ENCODE data around the gene GORASP2. TPM values are rescaled to one million over a fixed set of nuclear protein-coding genes. Genes with fewer than 3 reads are reported as not detected.

GORASP2 gene
- polyA plus RNA-seq, 3 donors: 34.5 to 51.2 (median 46.5) TPM

DNA sequence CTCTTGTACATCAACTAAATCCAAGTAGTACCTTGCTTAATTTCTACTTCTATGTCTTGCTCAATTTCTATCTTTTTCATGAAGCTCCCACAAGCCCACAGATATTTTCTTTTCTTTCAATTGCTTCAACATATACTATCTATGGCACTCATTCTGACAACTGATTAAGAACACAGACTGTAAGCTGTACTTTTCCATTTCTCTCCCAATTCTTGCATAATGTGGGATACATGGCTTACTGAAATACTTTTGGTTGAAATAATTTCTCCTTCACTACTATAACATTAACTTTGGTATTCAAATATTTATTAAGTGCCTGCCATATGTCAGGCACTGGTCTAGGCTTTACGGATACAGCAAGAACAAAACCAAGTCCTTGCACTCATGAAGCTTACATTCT lies 84.8 kb downstream of the GORASP2 start:
- no peak overlapping the region for H3K4me3 Mint-ChIP-seq

DNA sequence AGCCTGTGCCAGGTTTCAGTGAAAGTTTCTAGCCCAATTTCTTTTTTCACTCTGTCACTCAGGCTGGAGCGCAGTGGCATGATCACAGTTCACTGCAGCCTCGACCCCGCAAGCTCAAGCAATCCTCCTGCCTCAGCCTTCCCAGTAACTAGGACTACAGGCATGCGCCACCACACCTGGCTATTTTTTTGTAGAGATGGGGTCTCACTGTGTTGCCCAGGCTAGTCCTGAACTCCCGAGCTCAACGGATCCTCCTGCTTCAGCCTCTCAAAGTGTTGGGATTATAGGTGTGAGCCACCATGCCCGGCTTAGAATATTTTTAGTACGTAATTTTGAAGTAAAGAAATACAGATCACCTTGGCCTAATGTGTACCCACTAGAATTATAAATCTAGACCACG lies 87.1 kb downstream of the GORASP2 start:
- no peaks in the 10 kb centered on the region for H3K9me3 Mint-ChIP-seq
- Histone ChIP-seq H3K27ac (ENCODE audit: low read depth in 1 of 2, low read length in 2 of 2) (no peak overlapping the region), H3K4me1 (ENCODE audit: control insufficient read depth in 1 of 2, insufficient read depth in 2 of 2, low read length in 2 of 2) (no peaks in the 10 kb centered on the region), H3K79me2 (ENCODE audit: insufficient read depth, low read length) (no peaks in the 10 kb centered on the region), H3K9me3 (replicated peaks in 1 of 2; ENCODE audit: control insufficient read depth in 1 of 2, insufficient read depth in 1 of 2, low read length in 2 of 2) (no peaks in the 10 kb centered on the region), H3K9ac (ENCODE audit: insufficient read depth, low read length, poor library complexity, severe bottlenecking) (no peak overlapping the region), H3K4me3 (replicated peaks in 1 of 3; ENCODE audit: low read depth in 2 of 3, low read length in 3 of 3) (no peak overlapping the region), H2AFZ (ENCODE audit: insufficient read depth, low read depth, low read length, poor library complexity, severe bottlenecking) (no peak overlapping the region), H3K36me3 (replicated peaks in 1 of 2; ENCODE audit: control insufficient read depth in 1 of 2, insufficient read depth in 2 of 2, low read length in 2 of 2) (peaks cover 42 to 64% of the 10 kb centered on the region in 2 donors), H3K27me3 (ENCODE audit: control insufficient read depth in 2 of 2, insufficient read depth in 2 of 2, low read length in 2 of 2) (no peaks in the 10 kb centered on the region), H4K20me1 (ENCODE audit: insufficient read depth, low read length) (no peaks in the 10 kb centered on the region), H3K4me2 (replicated peaks; ENCODE audit: extremely low read depth, low read length, poor library complexity, severe bottlenecking) (no peak overlapping the region)
- H3K27ac Mint-ChIP-seq: peak overlapping the region in 1 of 7 donors; percentile 50
- no peaks in the 10 kb centered on the region for H3K27me3 Mint-ChIP-seq (ENCODE audit: low read depth in 3 of 3)
- TF ChIP-seq, protein P1, sequence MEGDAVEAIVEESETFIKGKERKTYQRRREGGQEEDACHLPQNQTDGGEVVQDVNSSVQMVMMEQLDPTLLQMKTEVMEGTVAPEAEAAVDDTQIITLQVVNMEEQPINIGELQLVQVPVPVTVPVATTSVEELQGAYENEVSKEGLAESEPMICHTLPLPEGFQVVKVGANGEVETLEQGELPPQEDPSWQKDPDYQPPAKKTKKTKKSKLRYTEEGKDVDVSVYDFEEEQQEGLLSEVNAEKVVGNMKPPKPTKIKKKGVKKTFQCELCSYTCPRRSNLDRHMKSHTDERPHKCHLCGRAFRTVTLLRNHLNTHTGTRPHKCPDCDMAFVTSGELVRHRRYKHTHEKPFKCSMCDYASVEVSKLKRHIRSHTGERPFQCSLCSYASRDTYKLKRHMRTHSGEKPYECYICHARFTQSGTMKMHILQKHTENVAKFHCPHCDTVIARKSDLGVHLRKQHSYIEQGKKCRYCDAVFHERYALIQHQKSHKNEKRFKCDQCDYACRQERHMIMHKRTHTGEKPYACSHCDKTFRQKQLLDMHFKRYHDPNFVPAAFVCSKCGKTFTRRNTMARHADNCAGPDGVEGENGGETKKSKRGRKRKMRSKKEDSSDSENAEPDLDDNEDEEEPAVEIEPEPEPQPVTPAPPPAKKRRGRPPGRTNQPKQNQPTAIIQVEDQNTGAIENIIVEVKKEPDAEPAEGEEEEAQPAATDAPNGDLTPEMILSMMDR (IDR thresholded peaks at IDR 0.05): no peak
- intact Hi-C loops (cut with micrococcal nuclease): no loop called here
- H3K36me3 Mint-ChIP-seq: peaks cover 31 to 61% of the 10 kb centered on the region in 2 donors
- WGBS (ENCODE audit: insufficient coverage): 100% methylated on average over 2 of the region's 9 CpGs
- H3K4me1 Mint-ChIP-seq: no peaks in the 10 kb centered on the region
- H3K4me3 Mint-ChIP-seq: no peak overlapping the region
- DNase-seq: no peak

More for the DNA sequence above, 84.8 kb downstream of the GORASP2 start:
- H3K4me1 ChIP-seq (ENCODE audit: control insufficient read depth in 1 of 2, insufficient read depth in 2 of 2, low read length in 2 of 2): no peaks in the 10 kb centered on the region
- H3K27me3 ChIP-seq (ENCODE audit: control insufficient read depth in 2 of 2, insufficient read depth in 2 of 2, low read length in 2 of 2): no peaks in the 10 kb centered on the region
- H3K79me2 ChIP-seq (ENCODE audit: insufficient read depth, low read length): no peaks in the 10 kb centered on the region
- H3K9me3 ChIP-seq (replicated peaks in 1 of 2; ENCODE audit: control insufficient read depth in 1 of 2, insufficient read depth in 1 of 2, low read length in 2 of 2): no peaks in the 10 kb centered on the region
- no peak overlapping the region for H3K27ac Mint-ChIP-seq
- WGBS (ENCODE audit: insufficient coverage): no CpG with 5 or more reads among the region's 1 CpG
- TF ChIP-seq, protein P1 (IDR thresholded peaks at IDR 0.05): no peak
- H3K27ac ChIP-seq (ENCODE audit: low read depth in 1 of 2, low read length in 2 of 2): no peak overlapping the region
- no peak overlapping the region for H3K4me3 ChIP-seq (replicated peaks in 1 of 3; ENCODE audit: low read depth in 2 of 3, low read length in 3 of 3)
- H2AFZ ChIP-seq (ENCODE audit: insufficient read depth, low read depth, low read length, poor library complexity, severe bottlenecking): no peak overlapping the region
- H4K20me1 ChIP-seq (ENCODE audit: insufficient read depth, low read length): no peaks in the 10 kb centered on the region
- DNase-seq: no peak
- H3K9ac ChIP-seq (ENCODE audit: insufficient read depth, low read length, poor library complexity, severe bottlenecking): no peak overlapping the region
- no peaks in the 10 kb centered on the region for H3K4me1 Mint-ChIP-seq
- H3K4me2 ChIP-seq (replicated peaks; ENCODE audit: extremely low read depth, low read length, poor library complexity, severe bottlenecking): no peak overlapping the region
- H3K9me3 Mint-ChIP-seq: no peaks in the 10 kb centered on the region
- intact Hi-C loops (cut with micrococcal nuclease): no loop called here
- peaks cover 46 to 70% of the 10 kb centered on the region in 2 donors for H3K36me3 Mint-ChIP-seq
- H3K36me3 ChIP-seq (replicated peaks in 1 of 2; ENCODE audit: control insufficient read depth in 1 of 2, insufficient read depth in 2 of 2, low read length in 2 of 2): peaks cover 47 to 66% of the 10 kb centered on the region in 2 donors
- H3K27me3 Mint-ChIP-seq (ENCODE audit: low read depth in 3 of 3): no peaks in the 10 kb centered on the region

Other genes starting within 250 kb of the GORASP2 start
- not detected for gene SP5, start 213.9 kb upstream of the GORASP2 start, polyA plus RNA-seq
- not detected for gene ERICH2, start 158.9 kb upstream of the GORASP2 start, polyA plus RNA-seq
- gene GAD1, start 112.4 kb upstream of the GORASP2 start, polyA plus RNA-seq: under 1 TPM in 1 of 3 donors, not detected in 2; 0.08 TPM
- gene TLK1, start 231.6 kb downstream of the GORASP2 start, polyA plus RNA-seq: 10 to 100 TPM in 1 of 3 donors, 1 to 10 TPM in 2; 6.3 to 20.0 (median 8.6) TPM

Data from CD14-positive monocyte (primary cell).